ENCODE results near the gene ZFPL1.

Gene ZFPL1

DNA sequence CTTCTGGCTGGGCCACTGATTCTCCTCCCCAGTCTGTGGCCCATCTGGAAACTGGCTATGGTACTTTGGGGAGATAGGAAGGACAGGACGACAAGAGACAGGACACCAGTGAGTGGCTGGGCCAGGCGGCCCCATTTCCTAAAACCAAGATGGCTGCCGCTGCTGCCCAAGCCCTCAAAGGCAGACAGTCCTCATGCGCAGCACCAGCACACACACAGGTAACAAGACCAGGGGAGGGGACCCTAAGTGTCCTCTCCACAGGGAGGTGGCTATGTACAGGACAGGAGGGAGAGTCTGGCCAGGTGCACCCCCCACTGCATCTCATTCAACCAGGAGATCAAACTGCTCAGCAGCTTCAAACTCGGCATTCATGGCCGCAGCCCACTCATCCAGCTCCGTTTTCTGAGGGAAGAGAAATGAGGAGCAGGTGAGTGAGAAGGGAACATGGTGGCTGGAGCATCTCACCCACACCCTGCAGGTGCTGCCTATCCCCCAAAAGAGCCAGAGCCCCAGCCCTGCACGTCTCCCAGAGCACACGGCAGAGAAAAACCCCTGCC lies 5.2 kb upstream of the ZFPL1 start:
- Histone ChIP-seq H3K27ac (no peak overlapping the region), H3K9me3 (ENCODE audit: low read depth, low read length) (no peaks in the 10 kb centered on the region), H3K9ac (ENCODE audit: insufficient read length) (no peak overlapping the region), H3K36me3 (ENCODE audit: insufficient read depth, low read length) (peaks cover 44% of the 10 kb centered on the region), H3K4me3 (no peak overlapping the region)
- no peak for TF ChIP-seq EZH2 (IDR thresholded peaks at IDR 0.05)
- TF ChIP-seq FOXP2 (optimal IDR thresholded peaks at IDR 0.05; ENCODE audit: control extremely low read depth, extremely low read length, insufficient read depth): no peak
- no peak for TF ChIP-seq POLR2AphosphoS5 (IDR thresholded peaks at IDR 0.05; ENCODE audit: borderline replicate concordance, low read depth, low read length)
- DNase-seq (ENCODE audit: low read depth, low spot score): no peak

DNA sequence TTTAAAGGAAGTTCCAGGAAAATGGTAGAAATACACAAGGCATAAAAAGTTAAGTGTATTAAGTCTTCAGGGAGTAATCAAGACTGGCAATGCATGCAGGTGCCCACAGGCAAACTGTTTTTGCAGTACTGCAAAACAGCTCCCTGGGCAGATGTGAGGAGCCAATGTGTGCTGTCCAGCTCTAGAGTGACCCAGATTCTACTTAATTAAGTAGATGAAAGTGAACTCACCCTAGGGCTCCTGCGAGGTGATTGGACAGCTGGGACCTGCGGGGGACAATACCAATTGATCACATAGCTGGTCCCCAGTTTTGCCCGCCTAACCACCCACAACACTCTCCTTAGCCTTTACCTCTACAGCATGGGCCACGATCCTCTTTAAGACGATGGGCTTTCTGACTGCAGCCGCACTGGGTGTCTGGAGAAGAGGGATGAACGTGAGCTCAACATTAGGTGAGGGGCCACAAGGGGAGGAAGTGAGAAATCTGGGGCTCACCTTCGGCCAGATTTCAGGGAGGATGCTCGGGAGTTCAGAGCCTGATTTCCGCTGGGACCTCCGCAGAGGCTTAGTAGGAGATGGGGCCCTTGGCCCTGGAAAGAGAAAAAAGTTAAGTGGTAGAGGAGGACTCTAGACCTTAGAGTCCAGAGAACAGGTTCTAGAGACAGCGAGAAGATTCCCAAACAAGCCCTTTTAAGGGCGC lies 738 bp upstream of the ZFPL1 start:
- Histone ChIP-seq H3K4me3 (peak overlapping the region; percentile 84), H3K27ac (peak overlapping the region; percentile 85), H3K9ac (ENCODE audit: insufficient read length) (peak overlapping the region; percentile 89), H3K9me3 (ENCODE audit: low read depth, low read length) (no peaks in the 10 kb centered on the region), H3K36me3 (ENCODE audit: insufficient read depth, low read length) (peaks cover 34% of the 10 kb centered on the region)
- no peak for DNase-seq (ENCODE audit: low read depth, low spot score)
- no peak for TF ChIP-seq POLR2AphosphoS5 (IDR thresholded peaks at IDR 0.05; ENCODE audit: borderline replicate concordance, low read depth, low read length)
- TF ChIP-seq EZH2 (IDR thresholded peaks at IDR 0.05): no peak
- TF ChIP-seq FOXP2 (optimal IDR thresholded peaks at IDR 0.05; ENCODE audit: control extremely low read depth, extremely low read length, insufficient read depth): no peak

DNA sequence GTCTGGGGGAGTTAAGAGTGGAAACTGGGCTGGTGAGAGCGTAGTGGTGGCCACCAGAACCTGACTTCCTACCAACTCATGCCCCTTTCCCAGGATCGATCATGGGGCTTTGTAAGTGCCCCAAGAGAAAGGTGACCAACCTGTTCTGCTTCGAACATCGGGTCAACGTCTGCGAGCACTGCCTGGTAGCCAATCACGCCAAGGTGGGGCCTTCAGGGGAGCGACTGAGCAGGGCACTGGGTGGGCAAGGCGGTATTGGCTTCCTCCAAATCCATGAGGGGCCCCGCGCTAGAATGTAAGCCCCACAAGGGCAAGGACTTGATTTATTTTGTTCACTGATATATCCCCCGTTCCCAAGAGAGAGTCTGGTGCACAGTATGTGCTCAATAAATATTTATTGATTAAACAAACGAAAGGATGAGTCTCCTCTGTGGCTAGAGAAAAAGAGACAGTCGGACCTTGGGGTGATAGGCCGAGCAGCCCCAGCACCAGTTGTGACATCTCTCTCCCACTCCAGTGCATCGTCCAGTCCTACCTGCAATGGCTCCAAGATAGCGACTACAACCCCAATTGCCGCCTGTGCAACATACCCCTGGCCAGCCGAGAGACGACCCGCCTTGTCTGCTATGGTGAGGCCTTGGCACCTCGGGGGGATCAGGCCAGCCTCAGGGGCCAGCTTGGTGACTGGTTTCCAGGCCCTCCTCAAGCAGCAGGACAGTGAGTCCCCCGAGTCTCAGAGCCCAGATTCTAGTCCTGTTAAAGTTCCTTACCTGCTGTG lies 765 bp downstream of the ZFPL1 start:
- peak overlapping the region; percentile 89 for H3K9ac ChIP-seq (ENCODE audit: insufficient read length)
- no peaks in the 10 kb centered on the region for H3K9me3 ChIP-seq (ENCODE audit: low read depth, low read length)
- peak overlapping the region; percentile 85; the same call in 1 of the 2 replicates for H3K27ac ChIP-seq
- no peak for DNase-seq (ENCODE audit: low read depth, low spot score)
- peaks cover 20% of the 10 kb centered on the region for H3K36me3 ChIP-seq (ENCODE audit: insufficient read depth, low read length)
- TF ChIP-seq POLR2AphosphoS5 (IDR thresholded peaks at IDR 0.05; ENCODE audit: borderline replicate concordance, low read depth, low read length) (no peak), FOXP2 (optimal IDR thresholded peaks at IDR 0.05; ENCODE audit: control extremely low read depth, extremely low read length, insufficient read depth) (no peak), EZH2 (IDR thresholded peaks at IDR 0.05) (no peak)
- peak overlapping the region; percentile 84 for H3K4me3 ChIP-seq

DNA sequence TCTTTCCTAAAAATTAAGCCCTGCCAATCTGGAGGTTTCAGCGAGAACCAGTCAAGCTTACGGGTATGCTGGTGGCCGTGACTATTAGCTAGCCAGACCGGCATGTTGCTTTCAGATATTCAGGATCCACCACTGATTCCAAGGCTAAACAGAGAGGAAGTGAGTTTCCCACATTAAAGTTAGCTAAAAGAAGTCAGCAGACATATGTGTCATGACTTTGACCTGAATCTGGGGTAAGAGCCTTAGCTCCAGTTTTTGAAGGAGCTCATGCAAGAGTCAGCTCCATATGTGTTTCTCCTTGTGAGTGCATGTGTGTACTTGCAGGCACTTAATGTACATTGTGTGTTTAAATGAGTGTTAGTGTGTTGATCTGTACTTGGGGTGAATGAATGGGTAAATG lies 1.4 kb downstream of the ZFPL1 start:
- no peak overlapping the region for H3K9ac ChIP-seq (ENCODE audit: insufficient read length)
- no peaks in the 10 kb centered on the region for H3K9me3 ChIP-seq (ENCODE audit: low read depth, low read length)
- no peak overlapping the region for H3K27ac ChIP-seq
- no peak for DNase-seq (ENCODE audit: low read depth, low spot score)
- no peak for TF ChIP-seq POLR2AphosphoS5 (IDR thresholded peaks at IDR 0.05; ENCODE audit: borderline replicate concordance, low read depth, low read length)
- TF ChIP-seq FOXP2 (optimal IDR thresholded peaks at IDR 0.05; ENCODE audit: control extremely low read depth, extremely low read length, insufficient read depth): no peak
- TF ChIP-seq EZH2 (IDR thresholded peaks at IDR 0.05): no peak
- no peak overlapping the region for H3K4me3 ChIP-seq
- peaks cover 15% of the 10 kb centered on the region for H3K36me3 ChIP-seq (ENCODE audit: insufficient read depth, low read length)

DNA sequence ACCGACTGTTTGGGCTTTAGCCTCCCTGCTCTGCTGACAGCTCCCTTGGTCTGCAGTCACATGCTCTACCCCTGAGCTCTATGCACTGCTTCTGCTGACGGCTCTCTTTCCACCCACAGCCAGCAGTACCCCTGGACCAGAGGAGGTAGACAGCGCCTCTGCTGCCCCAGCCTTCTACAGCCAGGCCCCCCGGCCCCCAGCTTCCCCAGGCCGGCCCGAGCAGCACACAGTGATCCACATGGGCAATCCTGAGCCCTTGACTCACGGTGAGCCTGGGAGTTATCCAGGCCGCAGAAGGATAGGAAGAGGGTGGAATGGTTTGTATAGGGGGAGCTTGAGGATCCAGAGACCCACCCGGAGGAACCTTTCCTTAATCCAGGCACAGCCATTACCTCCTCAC lies 2.8 kb downstream of the ZFPL1 start:
- Histone ChIP-seq H3K36me3 (ENCODE audit: insufficient read depth, low read length) (peaks cover 4% of the 10 kb centered on the region; the same call in 1 of the 2 replicates), H3K4me3 (no peak overlapping the region), H3K9me3 (ENCODE audit: low read depth, low read length) (no peaks in the 10 kb centered on the region), H3K9ac (ENCODE audit: insufficient read length) (no peak overlapping the region), H3K27ac (no peak overlapping the region)
- no peak for TF ChIP-seq EZH2 (IDR thresholded peaks at IDR 0.05)
- TF ChIP-seq FOXP2 (optimal IDR thresholded peaks at IDR 0.05; ENCODE audit: control extremely low read depth, extremely low read length, insufficient read depth): no peak
- TF ChIP-seq POLR2AphosphoS5 (IDR thresholded peaks at IDR 0.05; ENCODE audit: borderline replicate concordance, low read depth, low read length): no peak
- DNase-seq (ENCODE audit: low read depth, low spot score): no peak

DNA sequence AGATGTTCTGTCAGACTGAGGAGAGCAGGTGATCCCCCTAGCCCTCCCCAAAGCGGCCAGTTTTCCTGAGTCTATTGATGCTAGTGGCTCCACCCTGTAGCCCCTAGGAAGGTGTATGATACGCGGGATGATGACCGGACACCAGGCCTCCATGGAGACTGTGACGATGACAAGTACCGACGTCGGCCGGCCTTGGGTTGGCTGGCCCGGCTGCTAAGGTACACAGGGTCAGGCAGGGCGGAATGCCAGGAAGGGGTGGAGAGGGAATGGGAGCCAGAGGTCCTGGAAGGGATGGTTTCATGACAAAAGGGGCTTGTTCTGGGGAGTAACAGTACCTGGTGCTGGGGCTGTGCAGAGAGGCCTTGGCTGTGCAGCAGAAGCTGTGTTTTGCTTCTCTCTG lies 3.2 kb downstream of the ZFPL1 start:
- H3K4me3 ChIP-seq: no peak overlapping the region
- H3K9me3 ChIP-seq (ENCODE audit: low read depth, low read length): no peaks in the 10 kb centered on the region
- no peak for TF ChIP-seq POLR2AphosphoS5 (IDR thresholded peaks at IDR 0.05; ENCODE audit: borderline replicate concordance, low read depth, low read length)
- no peak for TF ChIP-seq EZH2 (IDR thresholded peaks at IDR 0.05)
- TF ChIP-seq FOXP2 (optimal IDR thresholded peaks at IDR 0.05; ENCODE audit: control extremely low read depth, extremely low read length, insufficient read depth): no peak
- H3K9ac ChIP-seq (ENCODE audit: insufficient read length): no peak overlapping the region
- no peak for DNase-seq (ENCODE audit: low read depth, low spot score)
- no peaks in the 10 kb centered on the region; the same call in 1 of the 2 replicates for H3K36me3 ChIP-seq (ENCODE audit: insufficient read depth, low read length)
- no peak overlapping the region for H3K27ac ChIP-seq

DNA sequence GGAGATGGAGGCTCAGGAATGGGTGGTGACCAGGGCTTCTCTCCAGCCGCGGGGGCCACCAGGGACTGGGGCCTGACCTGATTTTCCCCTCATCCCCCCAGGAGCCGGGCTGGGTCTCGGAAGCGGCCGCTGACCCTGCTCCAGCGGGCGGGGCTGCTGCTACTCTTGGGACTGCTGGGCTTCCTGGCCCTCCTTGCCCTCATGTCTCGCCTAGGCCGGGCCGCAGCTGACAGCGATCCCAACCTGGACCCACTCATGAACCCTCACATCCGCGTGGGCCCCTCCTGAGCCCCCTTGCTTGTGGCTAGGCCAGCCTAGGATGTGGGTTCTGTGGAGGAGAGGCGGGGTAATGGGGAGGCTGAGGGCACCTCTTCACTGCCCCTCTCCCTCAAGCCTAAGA lies 3.8 kb downstream of the ZFPL1 start:
- Histone ChIP-seq H3K36me3 (ENCODE audit: insufficient read depth, low read length) (no peaks in the 10 kb centered on the region; the same call in 1 of the 2 replicates), H3K27ac (no peak overlapping the region)
- no peak for DNase-seq (ENCODE audit: low read depth, low spot score)

DNA sequence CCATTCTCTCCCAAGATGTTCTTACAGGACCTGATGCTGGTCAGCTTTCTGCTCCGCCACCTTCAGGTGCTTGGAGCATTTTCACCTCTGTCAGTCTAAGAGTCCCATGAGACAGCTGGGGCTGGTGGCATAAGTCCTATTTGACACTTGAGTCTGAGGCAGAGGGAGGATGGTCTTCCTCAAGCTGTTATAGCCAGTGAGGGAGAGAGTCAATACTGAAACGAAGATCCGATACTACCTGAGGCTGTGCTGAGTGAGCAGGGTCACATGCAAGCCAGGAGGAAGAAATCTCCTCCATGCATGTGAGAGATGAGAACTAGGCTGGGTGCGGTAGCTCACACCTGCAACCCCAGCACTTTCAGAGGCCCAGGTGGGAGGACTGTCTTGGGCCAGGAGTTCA lies 5.6 kb downstream of the ZFPL1 start:
- Histone ChIP-seq H3K9me3 (ENCODE audit: low read depth, low read length) (no peaks in the 10 kb centered on the region), H3K9ac (ENCODE audit: insufficient read length) (no peak overlapping the region), H3K27ac (no peak overlapping the region), H3K4me3 (no peak overlapping the region), H3K36me3 (ENCODE audit: insufficient read depth, low read length) (no peaks in the 10 kb centered on the region; the same call in 1 of the 2 replicates)
- no peak for DNase-seq (ENCODE audit: low read depth, low spot score)
- TF ChIP-seq EZH2 (IDR thresholded peaks at IDR 0.05) (no peak), POLR2AphosphoS5 (IDR thresholded peaks at IDR 0.05; ENCODE audit: borderline replicate concordance, low read depth, low read length) (no peak), FOXP2 (optimal IDR thresholded peaks at IDR 0.05; ENCODE audit: control extremely low read depth, extremely low read length, insufficient read depth) (no peak)

More for the DNA sequence above, 3.8 kb downstream of the ZFPL1 start:
- TF ChIP-seq EZH2 (IDR thresholded peaks at IDR 0.05) (no peak), POLR2AphosphoS5 (IDR thresholded peaks at IDR 0.05; ENCODE audit: borderline replicate concordance, low read depth, low read length) (no peak), FOXP2 (optimal IDR thresholded peaks at IDR 0.05; ENCODE audit: control extremely low read depth, extremely low read length, insufficient read depth) (no peak)
- no peak overlapping the region for H3K9ac ChIP-seq (ENCODE audit: insufficient read length)
- H3K9me3 ChIP-seq (ENCODE audit: low read depth, low read length): no peaks in the 10 kb centered on the region
- no peak overlapping the region for H3K4me3 ChIP-seq
